K562 (cell line): ENCODE measurements around the gene SS18. TPM values are rescaled to one million over a fixed set of nuclear protein-coding genes. Genes with fewer than 3 reads are reported as not detected.

Experiments
- ATAC-seq: fragments of 200-7000 bp; cut with Tn5 transposase; 3 replicates; pipeline ENCODE4 v1.9.1; 2020; ENCODE audit warnings: moderate library complexity
- BruUV-seq: library from RNA; stranded (reverse); fragments of 400-500 nt; replicated peaks from 2 replicates; lab custom pipeline; 2021; lab: Mats Ljungman, UMichigan
- CTCF ChIA-PET: fragments of 300-600 bp; formaldehyde crosslinking; extraction: SDS; loops from one replicate; lab custom pipeline; 2021; ENCODE audit warnings: low intra/inter-chr PET ratio; lab: Yijun Ruan, JAX
- POLR2A ChIA-PET: fragments of 300-600, 350-650 bp; sonication (Branson Sonifier 250); formaldehyde crosslinking; extraction: SDS; loops from one replicate; lab custom pipeline; 2021; ENCODE audit warnings: antibody characterized with exemption, inconsistent platforms; lab: Yijun Ruan, JAX
- DNase-seq, 4 experiments: peaks; one replicate each; pipeline versions ENCODE4 v3.0.0 to v3.0.0-alpha.2; 2011 to 2018; ENCODE audit warnings: low spot score in 3 of 4, mixed read lengths in 3 of 4; ENCODE audit errors: extremely low read depth in 1 of 4
- FAIRE-seq: peaks from 2 replicates; lab custom pipeline; 2011; peaks lifted over from hg19 to GRCh38; lab: Jason Lieb, UNC
- H2AFZ ChIP-seq: 2 replicates; pipeline ENCODE4 v1.6.0; 2011; ENCODE audit warnings: low read depth, low read length, control low read depth, inconsistent platforms
- H3K27ac ChIP-seq: fragments of 200-600 bp; 3 replicates; pipeline ENCODE4 v1.8.0; 2011; ENCODE audit warnings: low read depth, mild to moderate bottlenecking, control low read depth, inconsistent platforms, low read length, moderate library complexity, mixed read lengths; ENCODE audit errors: extremely low read depth
- H3K27me3 ChIP-seq, 2 experiments: fragments of 300-600 bp in 1 of 2; 2 replicates in 1 of 2; 3 replicates in 1 of 2; pipeline versions ENCODE4 v1.6.0 to v1.8.0; 2011; ENCODE audit warnings: inconsistent platforms in 2 of 2, low read length in 2 of 2, mild to moderate bottlenecking in 1 of 2, mixed read lengths in 1 of 2, moderate library complexity in 1 of 2; ENCODE audit not compliant: control insufficient read depth in 2 of 2, insufficient read depth in 2 of 2
- H3K36me3 ChIP-seq: fragments of 300-600 bp; 3 replicates; pipeline ENCODE4 v1.8.0; 2011; ENCODE audit warnings: mild to moderate bottlenecking, low read length, inconsistent platforms; ENCODE audit not compliant: control insufficient read depth, insufficient read depth
- H3K4me1 ChIP-seq, 2 experiments: fragments of 200-600 bp in 1 of 2; replicated peaks in 1 of 2; 2 replicates in 1 of 2; 3 replicates in 1 of 2; pipeline versions ENCODE4 v1.5.1 to v1.8.0; 2011; ENCODE audit warnings: inconsistent platforms in 2 of 2, low read length in 2 of 2, mild to moderate bottlenecking in 1 of 2, mixed read lengths in 1 of 2, moderate library complexity in 1 of 2; ENCODE audit not compliant: control insufficient read depth in 2 of 2, insufficient read depth in 2 of 2
- H3K4me2 ChIP-seq: 2 replicates; pipeline ENCODE4 v1.6.1; 2011; ENCODE audit warnings: low read length, control low read depth, inconsistent platforms, mixed read lengths; ENCODE audit not compliant: insufficient read depth
- H3K4me3 ChIP-seq: fragments of 200-600 bp; sonication (generic), shearing (Covaris generic); 2 replicates; pipeline ENCODE4 v1.5.1; 2016; ENCODE audit warnings: control low read depth, inconsistent platforms
- H3K79me2 ChIP-seq: fragments of 200-600 bp; 3 replicates; pipeline ENCODE4 v1.8.0; 2011; ENCODE audit warnings: low read length, inconsistent platforms; ENCODE audit not compliant: control insufficient read depth, insufficient read depth
- H3K9ac ChIP-seq, 2 experiments: 2 replicates each; pipeline versions ENCODE4 v1.6.0 to v1.6.1; 2011; ENCODE audit warnings: low read depth in 2 of 2, low read length in 2 of 2, control low read depth in 1 of 2, inconsistent platforms in 1 of 2, mild to moderate bottlenecking in 1 of 2, mixed read lengths in 1 of 2; ENCODE audit not compliant: insufficient read depth in 1 of 2
- H3K9me1 ChIP-seq: one replicate; pipeline ENCODE4 v1.6.0; 2011; ENCODE audit warnings: inconsistent platforms, mild to moderate bottlenecking, low read length, moderate library complexity; ENCODE audit not compliant: control insufficient read depth, insufficient read depth
- H3K9me3 ChIP-seq: replicated peaks from 2 replicates; pipeline ENCODE4 v1.5.1; 2011; ENCODE audit warnings: low read depth, low read length, inconsistent platforms; ENCODE audit not compliant: control insufficient read depth, insufficient read depth
- H4K20me1 ChIP-seq: replicated peaks from 2 replicates; pipeline ENCODE4 v1.6.1; 2011; ENCODE audit warnings: low read length, inconsistent platforms, mixed read lengths; ENCODE audit not compliant: control insufficient read depth, insufficient read depth
- IRF9 ChIP-seq: fragments of 450-650 bp; IDR thresholded peaks from 2 replicates; pipeline ENCODE4 v1.6.1; 2016; ENCODE audit warnings: missing biosample characterization, missing genetic modification characterization
- LARP7 ChIP-seq: fragments of 450-650 bp; IDR thresholded peaks from 2 replicates; pipeline ENCODE4 v1.6.1; 2016
- NFIC ChIP-seq: fragments of 450-650 bp; IDR thresholded peaks from 2 replicates; pipeline ENCODE4 v1.6.1; 2017; ENCODE audit warnings: mild to moderate bottlenecking, inconsistent platforms
- NFIX ChIP-seq: fragments of 250-450 bp; sonication (Bioruptor Pico); IDR thresholded peaks from 2 replicates; pipeline ENCODE4 v1.4.0; 2020; ENCODE audit warnings: low read depth, mild to moderate bottlenecking, moderate library complexity
- SMARCE1 ChIP-seq: fragments of 450-650 bp; IDR thresholded peaks from 2 replicates; pipeline ENCODE4 v1.7.1; 2016; ENCODE audit warnings: mild to moderate bottlenecking
- WGBS: fragments of 100-300 bp; shearing (Covaris generic); methylation state at CpG from one replicate; pipeline ENCODE4 v1.1.6; 2016; ENCODE audit warnings: low coverage, mixed read lengths; ENCODE audit not compliant: insufficient coverage; ENCODE audit errors: missing lambda C conversion rate; 5-methylcytosine and 5-hydroxymethylcytosine counted together
- in situ Hi-C: fragments of 300-500 bp; cut with MboI; formaldehyde crosslinking; loops from 4 replicates; pipeline ENCODE4 v1.15.0; 2018; ENCODE audit warnings: inconsistent platforms, mixed read lengths
- intact Hi-C: fragments of 100-400 bp; cut with micrococcal nuclease; formaldehyde crosslinking; loops from 2 replicates; pipeline ENCODE4 v1.14.2; 2022
- polyA plus RNA-seq, 8 experiments: library from polyadenylated mRNA; depleted of rRNA in 4 of 8; stranded (reverse) in 5 of 8; unstranded in 3 of 8; fragments of >200 nt; fragmentation: Nextera tagmentation in 2 of 8; fragmentation: Illumina TruSeq in 1 of 8; extraction: Ambion mirVana in 2 of 8; extraction: Trizol in 1 of 8; gene quantifications; 2 replicates each; pipeline versions ENCODE4 v1.2.1 to v1.2.3, GENCODE V29; 2011 to 2014; ENCODE audit warnings: inconsistent platforms in 1 of 8, missing spikeins in 1 of 8
- total RNA-seq, 7 experiments: library from RNA; depleted of rRNA in 6 of 7; stranded (reverse); fragments of >200 nt in 6 of 7; fragmentation: Illumina TruSeq in 2 of 7; extraction: Trizol in 2 of 7; gene quantifications; 2 replicates each; pipeline versions ENCODE4 v1.2.1 to v1.2.3, GENCODE V29; 2011 to 2021; ENCODE audit warnings: low replicate concordance in 1 of 7

Gene SS18
- total and polyA plus RNA-seq, 9 of the 15 experiments (the other 6 are each of a cell fraction or from before 2014, with no cell fraction given), result 30.9 to 190 (median 102) TPM

DNA sequence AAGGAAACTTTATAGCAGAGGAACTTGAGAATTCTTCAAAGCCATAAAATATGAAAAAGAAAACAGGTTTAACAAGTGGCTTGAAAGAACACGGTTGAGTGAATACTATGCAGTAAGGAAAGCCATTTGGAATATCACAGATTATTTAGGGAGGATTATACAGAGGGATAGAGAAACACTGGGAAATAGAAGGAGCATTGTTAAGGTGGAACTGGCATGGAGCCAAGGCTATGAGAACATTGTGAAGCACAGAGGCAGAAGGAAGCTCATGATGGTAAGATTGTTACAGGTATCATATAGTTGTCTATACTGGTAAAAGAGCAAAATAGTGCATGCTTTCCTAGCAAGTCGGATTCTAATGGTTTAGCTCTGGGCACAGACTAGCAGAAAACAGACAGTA is 87.1 kb downstream of the SS18 start:
- CTCF ChIA-PET, result no interaction called here
- Histone ChIP-seq H3K36me3 (no peaks in the 10 kb centered on the region), H3K9me1 (no peaks in the 10 kb centered on the region), H3K9ac (no peak overlapping the region), H3K4me3 (no peak overlapping the region), H3K27me3 (no peaks in the 10 kb centered on the region), H3K4me1 (0 out of 5 replicates have a peak, but pooled peaks cover 0 to 4% of the 10 kb centered on the region in 2 experiments), H4K20me1 (no peaks in the 10 kb centered on the region), H3K4me2 (no peak overlapping the region), H2AFZ (no peak overlapping the region), H3K9me3 (no peaks in the 10 kb centered on the region), H3K79me2 (no peaks in the 10 kb centered on the region), H3K27ac (no peak overlapping the region)
- FAIRE-seq, result no peak
- ATAC-seq, result peak; percentile 14; the same call in 2 of the 3 replicates
- DNase-seq, result peak in 1 of 4 experiments; percentile 38
- in situ Hi-C loops, result no loop called here
- WGBS, result 5% methylated on average over 2 of the region's 2 CpGs
- peak; percentile 68 for TF ChIP-seq NFIX (CRISPR knock-in tag)
- TF ChIP-seq IRF9 (tag), result no peak
- no peak for TF ChIP-seq LARP7
- peak; percentile 98 for TF ChIP-seq NFIC
- no peak for TF ChIP-seq SMARCE1
- no TSS peak for BruUV-seq
- intact Hi-C loops, result no loop called here
- POLR2A ChIA-PET, result interaction anchor here (0.5 to 2.0 kb wide), 3 partner anchors 8 to 151 kb away, joined by 3 to 14 read pairs (median 3); no protein-coding TSS in a partner anchor
